AG10803 (cell line): ENCODE results near the gene FRMPD1.

Experiments
- DNase-seq: peaks from one replicate; pipeline ENCODE4 v3.0.0; 2010; ENCODE audit warnings: low read depth
- H3K4me3 ChIP-seq: 2 replicates; pipeline ENCODE4 v1.5.1; 2011; ENCODE audit warnings: mild to moderate bottlenecking, low read length, control low read depth
- CTCF ChIP-seq: conservative IDR thresholded peaks from 2 replicates; pipeline ENCODE4 v1.5.1; 2011; ENCODE audit warnings: mild to moderate bottlenecking, low read length, control low read depth, inconsistent platforms

Gene FRMPD1

GRCh38 chr9:37641331-37641730 is 9.4 kb upstream of the FRMPD1 start:
- TF ChIP-seq CTCF, result no peak
- DNase-seq, result no peak
- H3K4me3 ChIP-seq, result no peak overlapping the region

DNA sequence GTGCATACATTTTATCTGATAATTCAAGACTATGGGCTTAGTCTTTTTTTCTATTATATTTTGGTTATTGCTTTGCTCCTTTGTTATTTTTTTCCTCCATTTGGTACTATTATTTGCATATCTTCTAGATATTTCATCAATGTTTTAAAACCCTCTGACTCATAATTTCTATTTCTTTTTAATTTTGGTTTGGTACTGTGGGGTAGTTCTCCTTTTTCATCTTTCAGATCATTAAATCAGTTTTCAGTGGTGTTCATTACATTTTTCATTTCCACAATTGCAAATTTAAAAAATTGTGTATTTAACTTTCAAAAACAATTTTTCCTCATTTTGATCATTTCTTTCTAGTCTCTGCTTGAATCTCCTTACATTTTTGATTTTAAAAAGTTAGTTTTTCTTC is 7.5 kb upstream of the FRMPD1 start:
- no peak overlapping the region for H3K4me3 ChIP-seq
- TF ChIP-seq CTCF, result no peak
- DNase-seq, result no peak

GRCh38 chr9:37645903-37646506 is 4.7 kb upstream of the FRMPD1 start:
- H3K4me3 ChIP-seq, result no peak overlapping the region
- DNase-seq, result no peak
- TF ChIP-seq CTCF, result no peak

DNA sequence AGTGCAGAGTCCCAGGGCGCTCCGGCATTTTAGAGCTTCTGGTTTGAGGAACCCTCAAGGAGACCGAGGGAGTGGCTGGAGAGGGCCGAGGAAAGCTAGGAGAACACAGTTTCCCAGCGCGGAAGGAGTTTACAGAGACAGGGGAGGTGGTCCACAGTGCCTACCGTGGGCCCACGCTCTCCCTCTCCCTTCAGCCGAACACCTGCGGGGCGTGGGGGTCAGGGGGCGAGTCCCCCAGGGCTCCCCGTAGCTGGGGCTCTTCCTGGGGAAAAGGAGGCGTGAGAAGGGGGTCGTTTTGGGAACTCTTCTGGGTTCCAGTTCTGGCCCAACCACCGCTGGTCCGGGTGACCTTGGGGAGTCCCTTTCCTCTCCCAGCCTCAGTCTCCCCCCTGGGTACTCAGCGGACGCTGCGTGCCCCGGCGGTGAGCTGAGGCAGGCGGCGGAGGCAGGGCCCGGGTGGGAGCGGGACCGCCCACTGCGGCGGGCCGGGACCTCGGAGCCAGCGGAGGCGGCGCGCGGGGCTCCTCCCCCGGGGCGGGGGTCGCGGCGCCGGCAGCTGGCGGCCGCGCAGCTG is 368 bp upstream of the FRMPD1 start:
- no peak for DNase-seq
- H3K4me3 ChIP-seq, result no peak overlapping the region
- TF ChIP-seq CTCF, result no peak

GRCh38 chr9:37652261-37652660 is 1.5 kb downstream of the FRMPD1 start:
- TF ChIP-seq CTCF, result no peak
- H3K4me3 ChIP-seq, result no peak overlapping the region

DNA sequence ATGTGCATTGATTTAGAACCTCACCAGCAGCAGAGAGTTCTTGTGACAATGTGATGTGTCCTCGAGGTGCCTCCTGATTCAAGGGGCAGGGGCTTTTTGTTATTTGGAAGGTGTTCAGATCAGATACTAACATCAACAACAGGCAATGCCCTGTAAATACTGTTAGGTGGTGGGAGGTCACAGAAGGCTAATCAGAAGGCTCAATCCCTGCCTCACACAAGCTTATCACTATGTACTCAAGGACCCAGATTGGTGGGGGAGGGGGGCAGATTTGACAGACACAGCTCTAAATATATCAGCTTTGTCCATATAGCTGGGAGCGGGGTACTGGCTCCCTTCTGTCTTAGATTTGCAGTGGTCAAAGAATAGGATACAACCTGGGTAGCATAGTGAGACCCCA is 2.6 kb downstream of the FRMPD1 start:
- H3K4me3 ChIP-seq, result no peak overlapping the region
- no peak for TF ChIP-seq CTCF
- no peak for DNase-seq

More at GRCh38 chr9:37652261-37652660, 1.5 kb downstream of the FRMPD1 start:
- DNase-seq, result no peak

- TF ChIP-seq CTCF, result no peak
- no peak overlapping the region for H3K4me3 ChIP-seq
Observed at GRCh38 chr9:37656936-37657335, 6.2 kb downstream of the FRMPD1 start.

More at GRCh38 chr9:37656936-37657335, 6.2 kb downstream of the FRMPD1 start:
- peak; percentile 20 for DNase-seq
